ENCODE results near the gene DGKI. TPM values are rescaled to one million over a fixed set of nuclear protein-coding genes. Genes with fewer than 3 reads are reported as not detected.

The DGKI gene
- polyA plus RNA-seq, 1 experiment = 1.4 TPM

GRCh38 chr7:137852108-137852507, 5.3 kb upstream of the DGKI start:
- DNase-seq (ENCODE audit: low read depth) = no peak
- ChIA-PET CTCF (interaction anchor here (0.8 kb wide), 1 partner anchor 10 kb away, joined by 3 read pairs; no protein-coding TSS in a partner anchor), POLR2A (no interaction called here)
- no peaks in the 10 kb centered on the region; the same call in 1 of the 2 replicates for H3K36me3 ChIP-seq (ENCODE audit: control insufficient read depth, insufficient read depth, low read length)
- H3K4me3 ChIP-seq (ENCODE audit: low read depth, low read length) = no peak overlapping the region
- TF ChIP-seq CTCF (IDR thresholded peaks at IDR 0.05; ENCODE audit: insufficient read depth, low read depth, low read length) = no peak
- no peaks in the 10 kb centered on the region for H3K27me3 ChIP-seq (ENCODE audit: control insufficient read depth, insufficient read depth, low read length)

GRCh38 chr7:137850972-137851945, 4.5 kb upstream of the DGKI start:
- no peak overlapping the region for H3K4me3 ChIP-seq (ENCODE audit: low read depth, low read length)
- CTCF ChIA-PET = interaction anchor here (0.7 to 1.2 kb wide), 5 partner anchors 12 to 252 kb away, joined by 3 read pairs; partner anchors contain the start of gene CREB3L2
- DNase-seq (ENCODE audit: low read depth) = no peak
- H3K27me3 ChIP-seq (ENCODE audit: control insufficient read depth, insufficient read depth, low read length) = no peaks in the 10 kb centered on the region
- H3K36me3 ChIP-seq (ENCODE audit: control insufficient read depth, insufficient read depth, low read length) = no peaks in the 10 kb centered on the region; the same call in 1 of the 2 replicates
- no peak for TF ChIP-seq CTCF (IDR thresholded peaks at IDR 0.05; ENCODE audit: insufficient read depth, low read depth, low read length)
- POLR2A ChIA-PET = no interaction called here

GRCh38 chr7:137850571-137850970, 3.8 kb upstream of the DGKI start:
- ChIA-PET POLR2A (no interaction called here), CTCF (interaction anchor here (0.7 to 1.2 kb wide), 5 partner anchors 11 to 252 kb away, joined by 3 read pairs; partner anchors contain the start of gene CREB3L2)
- TF ChIP-seq CTCF (IDR thresholded peaks at IDR 0.05; ENCODE audit: insufficient read depth, low read depth, low read length) = no peak
- no peaks in the 10 kb centered on the region; the same call in 1 of the 2 replicates for H3K36me3 ChIP-seq (ENCODE audit: control insufficient read depth, insufficient read depth, low read length)
- DNase-seq (ENCODE audit: low read depth) = no peak
- no peaks in the 10 kb centered on the region for H3K27me3 ChIP-seq (ENCODE audit: control insufficient read depth, insufficient read depth, low read length)
- H3K4me3 ChIP-seq (ENCODE audit: low read depth, low read length) = no peak overlapping the region

GRCh38 chr7:137848095-137848494, 1.3 kb upstream of the DGKI start:
- CTCF ChIA-PET = interaction anchor here (1.6 kb wide), 1 partner anchor 12 kb away, joined by 3 read pairs; no protein-coding TSS in a partner anchor

More at GRCh38 chr7:137848095-137848494, 1.3 kb upstream of the DGKI start:
- H3K36me3 ChIP-seq (ENCODE audit: control insufficient read depth, insufficient read depth, low read length) = no peaks in the 10 kb centered on the region; the same call in 1 of the 2 replicates
- TF ChIP-seq CTCF (IDR thresholded peaks at IDR 0.05; ENCODE audit: insufficient read depth, low read depth, low read length) = no peak
- no peak overlapping the region for H3K4me3 ChIP-seq (ENCODE audit: low read depth, low read length)
- no peaks in the 10 kb centered on the region for H3K27me3 ChIP-seq (ENCODE audit: control insufficient read depth, insufficient read depth, low read length)
- no peak for DNase-seq (ENCODE audit: low read depth)
- POLR2A ChIA-PET = no interaction called here
